Hepatocyte (in vitro differentiated cells): ENCODE results near the gene RNU1-1. TPM values are rescaled to one million over a fixed set of nuclear protein-coding genes. Genes with fewer than 3 reads are reported as not detected.

Experiments
- DNase-seq: peaks from one replicate; pipeline ENCODE4 v3.0.0-alpha.2; 2016; ENCODE audit warnings: low spot score
- H2AFZ ChIP-seq: fragments of 200-600 bp; sonication (generic); 2 replicates; pipeline ENCODE4 v1.6.0; 2016; ENCODE audit warnings: antibody characterized with exemption, mild to moderate bottlenecking
- H3K27ac ChIP-seq: fragments of 200-600 bp; sonication (generic); 2 replicates; pipeline ENCODE4 v1.5.1; 2016; ENCODE audit warnings: mild to moderate bottlenecking
- H3K27me3 ChIP-seq: fragments of 200-600 bp; sonication (generic); 2 replicates; pipeline ENCODE4 v1.6.1; 2016
- H3K36me3 ChIP-seq: fragments of 200-600 bp; sonication (generic); replicated peaks from 2 replicates; pipeline ENCODE4 v1.5.1; 2016; ENCODE audit warnings: low read depth; ENCODE audit not compliant: insufficient read depth
- H3K4me1 ChIP-seq: fragments of 200-600 bp; sonication (generic); 2 replicates; pipeline ENCODE4 v1.5.1; 2016; ENCODE audit warnings: mild to moderate bottlenecking, moderate library complexity; ENCODE audit not compliant: insufficient read depth
- H3K4me2 ChIP-seq: fragments of 200-600 bp; sonication (generic); 2 replicates; pipeline ENCODE4 v1.6.0; 2016
- H3K4me3 ChIP-seq: fragments of 200-600 bp; sonication (generic); 2 replicates; pipeline ENCODE4 v1.5.1; 2016; ENCODE audit warnings: mild to moderate bottlenecking
- H3K79me2 ChIP-seq: fragments of 200-600 bp; sonication (generic); 2 replicates; pipeline ENCODE4 v1.6.0; 2017; ENCODE audit warnings: mild to moderate bottlenecking
- H3K9me2 ChIP-seq: fragments of 200-600 bp; sonication (generic); replicated peaks from 2 replicates; pipeline ENCODE4 v1.6.0; 2017; ENCODE audit warnings: mild to moderate bottlenecking; ENCODE audit not compliant: insufficient read depth
- H3K9me3 ChIP-seq: fragments of 200-600 bp; sonication (generic); 2 replicates; pipeline ENCODE4 v1.5.1; 2016; ENCODE audit warnings: low read depth, mild to moderate bottlenecking
- H4K20me1 ChIP-seq: fragments of 200-600 bp; sonication (generic); 2 replicates; pipeline ENCODE4 v1.6.0; 2016; ENCODE audit warnings: mild to moderate bottlenecking; ENCODE audit not compliant: insufficient read depth, poor library complexity, severe bottlenecking
- CTCF ChIP-seq: fragments of 200-600 bp; sonication (generic); IDR thresholded peaks from 2 replicates; pipeline ENCODE4 v1.5.1; 2016; ENCODE audit warnings: antibody characterized with exemption, mild to moderate bottlenecking; ENCODE audit not compliant: poor library complexity
- EZH2 ChIP-seq: fragments of 200-600 bp; sonication (generic); IDR thresholded peaks from 2 replicates; pipeline ENCODE4 v1.6.1; 2016; ENCODE audit warnings: antibody characterized with exemption, mild to moderate bottlenecking, borderline replicate concordance
- EZH2phosphoT487 ChIP-seq: fragments of 200-600 bp; sonication (generic); IDR thresholded peaks from one replicate; pipeline ENCODE4 v1.6.1; 2018; ENCODE audit warnings: antibody characterized with exemption, mild to moderate bottlenecking, low read depth, moderate library complexity; ENCODE audit not compliant: unreplicated experiment, severe bottlenecking
- WGBS: methylation state at CpG from one replicate; pipeline ENCODE4 v1.1.6; 2016; ENCODE audit warnings: low lambda C conversion rate; ENCODE audit errors: missing lambda C conversion rate; 5-methylcytosine and 5-hydroxymethylcytosine counted together
- polyA plus RNA-seq: library from polyadenylated mRNA; unstranded; fragments of >200 nt; fragmentation: Nextera tagmentation; extraction: Ambion mirVana; gene quantifications from 2 replicates; pipeline ENCODE4 v1.2.1, GENCODE V29; 2016
- small RNA-seq: library from RNA; depleted of rRNA; stranded (forward); fragments of <200 nt; gene quantifications from one replicate; pipeline ENCODE3, GENCODE V24; 2014
- total RNA-seq: library from RNA; depleted of rRNA; stranded (reverse); fragments of >200 nt; gene quantifications from 2 replicates; pipeline ENCODE4 v1.2.3, GENCODE V29; 2014

The RNU1-1 gene
- total and polyA plus RNA-seq, 2 experiments from 2014 or later, result under 0.01 TPM; not detected in 1

- no peaks in the 10 kb centered on the region for H3K36me3 ChIP-seq
- no peaks in the 10 kb centered on the region for H3K27me3 ChIP-seq
- no peaks in the 10 kb centered on the region for H3K9me2 ChIP-seq
- H3K27ac ChIP-seq, result no peak overlapping the region
- no peak for DNase-seq
- no peaks in the 10 kb centered on the region for H4K20me1 ChIP-seq
- no peak overlapping the region for H2AFZ ChIP-seq
- H3K79me2 ChIP-seq, result no peaks in the 10 kb centered on the region
- WGBS, result 97% methylated on average over 28 of the region's 28 CpGs
- H3K9me3 ChIP-seq, result no peaks in the 10 kb centered on the region
- no peak overlapping the region for H3K4me2 ChIP-seq
- H3K4me3 ChIP-seq, result no peak overlapping the region
- no peak for TF ChIP-seq CTCF
- no peak for TF ChIP-seq EZH2phosphoT487
- no peak for TF ChIP-seq EZH2
- H3K4me1 ChIP-seq, result no peaks in the 10 kb centered on the region
These were observed 39.8 kb downstream of the RNU1-1 start for GRCh38 chr1:16474166-16474800.

GRCh38 chr1:16468558-16468957, 45.5 kb downstream of the RNU1-1 start:
- Histone ChIP-seq H3K4me2 (no peak overlapping the region), H3K27ac (no peak overlapping the region), H3K9me2 (no peaks in the 10 kb centered on the region), H3K79me2 (no peaks in the 10 kb centered on the region), H3K9me3 (no peaks in the 10 kb centered on the region), H3K4me1 (no peaks in the 10 kb centered on the region), H2AFZ (no peak overlapping the region), H3K36me3 (no peaks in the 10 kb centered on the region), H3K27me3 (no peaks in the 10 kb centered on the region), H4K20me1 (no peaks in the 10 kb centered on the region), H3K4me3 (no peak overlapping the region)
- 71% methylated on average over 3 of the region's 3 CpGs for WGBS
- TF ChIP-seq EZH2phosphoT487 (no peak), CTCF (no peak), EZH2 (no peak)
- no peak for DNase-seq

- Histone ChIP-seq H2AFZ (no peak overlapping the region), H3K79me2 (no peaks in the 10 kb centered on the region), H3K4me3 (no peak overlapping the region), H3K9me3 (no peaks in the 10 kb centered on the region), H3K36me3 (no peaks in the 10 kb centered on the region), H3K4me1 (no peaks in the 10 kb centered on the region), H3K4me2 (no peak overlapping the region), H4K20me1 (no peaks in the 10 kb centered on the region), H3K27me3 (no peaks in the 10 kb centered on the region), H3K27ac (no peak overlapping the region), H3K9me2 (no peaks in the 10 kb centered on the region)
- TF ChIP-seq CTCF, result no peak
- no peak for TF ChIP-seq EZH2phosphoT487
- TF ChIP-seq EZH2, result no peak
- no peak for DNase-seq
- WGBS, result 94% methylated on average over 21 of the region's 21 CpGs
These were observed 49.0 kb downstream of the RNU1-1 start for GRCh38 chr1:16464917-16465625.

Small RNA genes within 50 kb of the gene (small RNA-seq; reads per million reads assigned to genes)
- gene RNU1-1 (not detected), gene RNU1-6P (not detected)

Other genes starting within 250 kb of the RNU1-1 start
- 19.5 and 19.9 TPM in 2 replicates for gene FBXO42, start 161.8 kb downstream of the RNU1-1 start, total RNA-seq
- gene FBXO42, start 161.8 kb downstream of the RNU1-1 start, polyA plus RNA-seq, result 21.1 and 22.1 TPM in 2 replicates
- gene SZRD1, start 147.0 kb downstream of the RNU1-1 start, total RNA-seq, result 72.1 and 80.5 TPM in 2 replicates
- 46.8 and 63.0 TPM in 2 replicates for gene SZRD1, start 147.0 kb downstream of the RNU1-1 start, polyA plus RNA-seq
- 0.30 TPM in 1 of 2 replicates, not detected in the other for gene SPATA21, start 76.9 kb downstream of the RNU1-1 start, total RNA-seq
- gene SPATA21, start 76.9 kb downstream of the RNU1-1 start, polyA plus RNA-seq, result 0.46 and 0.92 TPM in 2 replicates
- 51.8 and 55.2 TPM in 2 replicates for gene NECAP2, start 73.6 kb downstream of the RNU1-1 start, total RNA-seq
- 48.9 and 58.0 TPM in 2 replicates for gene NECAP2, start 73.6 kb downstream of the RNU1-1 start, polyA plus RNA-seq
- 36.4 and 57.1 TPM in 2 replicates for gene NBPF1, start 99.3 kb upstream of the RNU1-1 start, total RNA-seq
- 31.7 and 32.1 TPM in 2 replicates for gene NBPF1, start 99.3 kb upstream of the RNU1-1 start, polyA plus RNA-seq
- under 0.01 TPM in 2 replicates for gene RNU1-3, start 152.7 kb upstream of the RNU1-1 start, total RNA-seq
- gene RNU1-3, start 152.7 kb upstream of the RNU1-1 start, polyA plus RNA-seq, result not detected in 2 replicates
- under 0.01 TPM in 2 replicates for gene RNU1-4, start 226.2 kb upstream of the RNU1-1 start, total RNA-seq
- gene RNU1-4, start 226.2 kb upstream of the RNU1-1 start, polyA plus RNA-seq, result not detected in 2 replicates